Tibial nerve (tissue), 4 donors: Measurements from ENCODE around the gene RNASE8. TPM values are rescaled to one million over a fixed set of nuclear protein-coding genes. Genes with fewer than 3 reads are reported as not detected.
A peak's percentile ranks its signal among the peaks of the same experiment; 100 is the strongest.

Experiments used
- DNase-seq, 2 donors: peaks; one replicate each; pipeline ENCODE4 v3.0.0-alpha.2; 2019; ENCODE audit warnings: low spot score in 2 of 2
- H3K27ac ChIP-seq, 4 donors: fragments of 200-600 bp; sonication (generic) in 3 of 4; one replicate each; pipeline ENCODE4 v1.5.1; 2017 to 2019; ENCODE audit warnings: mild to moderate bottlenecking in 1 of 4
- H3K27me3 ChIP-seq, 2 donors: fragments of 200-600 bp; sonication (generic) in 1 of 2; one replicate each; pipeline versions ENCODE4 v1.5.1 to v1.6.0; 2017 to 2019
- H3K36me3 ChIP-seq, 3 donors: fragments of 200-600 bp; sonication (generic); one replicate each; pipeline ENCODE4 v1.5.1; 2018 to 2019
- H3K4me1 ChIP-seq, 4 donors: fragments of 200-600 bp; sonication (generic) in 3 of 4; one replicate each; pipeline ENCODE4 v1.5.1; 2017 to 2019
- H3K4me3 ChIP-seq, 4 donors: fragments of 200-600 bp; sonication (generic) in 3 of 4; one replicate each; pipeline ENCODE4 v1.5.1; 2017 to 2019; ENCODE audit warnings: mild to moderate bottlenecking in 1 of 4, moderate library complexity in 1 of 4
- H3K9me3 ChIP-seq, 4 donors: fragments of 200-600 bp; sonication (generic) in 3 of 4; one replicate each; pipeline ENCODE4 v1.5.1; 2017 to 2019
- CTCF ChIP-seq, 5 experiments: fragments of 200-600 bp in 3 of 5; fragments of 450-650 bp in 2 of 5; sonication (generic) in 3 of 5; IDR thresholded peaks; one replicate each; pipeline ENCODE4 v1.5.1; 2016 to 2019; ENCODE audit warnings: antibody characterized with exemption in 5 of 5, mild to moderate bottlenecking in 3 of 5, moderate library complexity in 2 of 5
- EP300 ChIP-seq, 2 donors: sonication (generic); formaldehyde crosslinking; IDR thresholded peaks; one replicate each; pipeline ENCODE4 v1.6.1; 2017; ENCODE audit warnings: antibody characterized with exemption in 2 of 2, mild to moderate bottlenecking in 1 of 2
- POLR2A ChIP-seq, 2 donors: fragments of 450-650 bp; IDR thresholded peaks; one replicate each; pipeline ENCODE4 v1.6.1; 2017; ENCODE audit warnings: antibody characterized with exemption in 2 of 2, mild to moderate bottlenecking in 2 of 2, moderate library complexity in 2 of 2
- WGBS, 2 donors: methylation state at CpG; one replicate each; pipeline ENCODE4 v1.1.5; 2018; 5-methylcytosine and 5-hydroxymethylcytosine counted together
- total RNA-seq, 4 donors: library from RNA; depleted of rRNA; stranded (reverse); fragments of >200 nt; gene quantifications; one replicate each; pipeline ENCODE4 v1.1.0, GENCODE V29; 2016

The RNASE8 gene
- total RNA-seq, 4 donors from 2014 or later, result not detected

GRCh38 chr14:21061347-21061668 is 3.7 kb downstream of the RNASE8 start:
- H3K27ac ChIP-seq, result peak overlapping the region in 3 of 4 donors; percentile 21 to 81 (median 52)
- H3K27me3 ChIP-seq, result no peaks in the 10 kb centered on the region
- DNase-seq, result no peak
- 48 to 52% methylated on average over 3 of the region's 3 CpGs for WGBS, 2 donors
- no peaks in the 10 kb centered on the region for H3K36me3 ChIP-seq
- H3K4me1 ChIP-seq, result peaks cover 0 to 62% (median 6%) of the 10 kb centered on the region in 4 donors
- H3K4me3 ChIP-seq, result no peak overlapping the region
- no peak for TF ChIP-seq EP300 (IDR thresholded peaks at IDR 0.05)
- no peak for TF ChIP-seq POLR2A (IDR thresholded peaks at IDR 0.05)
- no peak for TF ChIP-seq CTCF (IDR thresholded peaks at IDR 0.05)
- no peaks in the 10 kb centered on the region for H3K9me3 ChIP-seq

- peak in 1 of 2 donors; percentile 23 for DNase-seq
- no peaks in the 10 kb centered on the region for H3K9me3 ChIP-seq
- peak overlapping the region in 2 of 4 donors; percentile 18 to 52 for H3K27ac ChIP-seq
- TF ChIP-seq CTCF (IDR thresholded peaks at IDR 0.05) (no peak), EP300 (IDR thresholded peaks at IDR 0.05) (no peak), POLR2A (IDR thresholded peaks at IDR 0.05) (no peak)
- WGBS, 2 donors, result 39 to 42% methylated on average over 3 of the region's 3 CpGs
- H3K36me3 ChIP-seq, result no peaks in the 10 kb centered on the region
- H3K4me1 ChIP-seq, result peaks cover 0 to 49% (median 5%) of the 10 kb centered on the region in 4 donors
- H3K27me3 ChIP-seq, result no peaks in the 10 kb centered on the region
- H3K4me3 ChIP-seq, result no peak overlapping the region
Observed at GRCh38 chr14:21063479-21063878, 5.9 kb downstream of the RNASE8 start.

GRCh38 chr14:21066882-21067502 is 9.4 kb downstream of the RNASE8 start:
- TF ChIP-seq EP300 (IDR thresholded peaks at IDR 0.05), result no peak
- TF ChIP-seq POLR2A (IDR thresholded peaks at IDR 0.05), result no peak
- no peak for TF ChIP-seq CTCF (IDR thresholded peaks at IDR 0.05)
- no peak for DNase-seq
- Histone ChIP-seq H3K4me1 (peaks cover 0 to 38% (median 19%) of the 10 kb centered on the region in 4 donors), H3K4me3 (no peak overlapping the region), H3K36me3 (no peaks in the 10 kb centered on the region), H3K27ac (peak overlapping the region in 1 of 4 donors; percentile 30), H3K9me3 (no peaks in the 10 kb centered on the region), H3K27me3 (no peaks in the 10 kb centered on the region)
- WGBS, 2 donors, result 75 to 80% methylated on average over 7 of the region's 7 CpGs

GRCh38 chr14:21068521-21069387 is 11.1 kb downstream of the RNASE8 start:
- Histone ChIP-seq H3K9me3 (no peaks in the 10 kb centered on the region), H3K4me3 (peak overlapping the region; percentile 54 to 88 (median 74)), H3K27ac (peak overlapping the region; percentile 81 to 97 (median 94)), H3K4me1 (peaks cover 0 to 43% (median 28%) of the 10 kb centered on the region in 4 donors), H3K27me3 (no peaks in the 10 kb centered on the region), H3K36me3 (peaks cover 0 to under 1% (median 0%) of the 10 kb centered on the region in 3 donors)
- DNase-seq, result peak in 1 of 2 donors; percentile 63
- WGBS, 2 donors, result 1 to 2% methylated on average over 38 to 45 of the region's 45 CpGs
- peak; percentile 53 to 91 (median 69) for TF ChIP-seq CTCF (IDR thresholded peaks at IDR 0.05)
- no peak for TF ChIP-seq POLR2A (IDR thresholded peaks at IDR 0.05)
- TF ChIP-seq EP300 (IDR thresholded peaks at IDR 0.05), result peak in 1 of 2 donors; percentile 11
